ENCODE measurements around the gene SNAI3.

GRCh38 chr16:88720396-88720970 lies 34.2 kb upstream of the SNAI3 start:
- no peak for TF ChIP-seq REST (IDR thresholded peaks at IDR 0.05; ENCODE audit: insufficient read depth in 1 of 2, low read depth in 2 of 2, low read length in 2 of 2)
- no peak for TF ChIP-seq POLR2AphosphoS5 (IDR thresholded peaks at IDR 0.05; ENCODE audit: low read depth, low read length)
- TF ChIP-seq TAF1 (IDR thresholded peaks at IDR 0.05; ENCODE audit: borderline replicate concordance, insufficient read depth, low read length) = no peak

Data from PFSK-1 (cell line).